GM23338 (cell line): ENCODE results near the gene TAF10. TPM values are rescaled to one million over a fixed set of nuclear protein-coding genes. Genes with fewer than 3 reads are reported as not detected.

Experiments used
- ATAC-seq: fragments of 200-7000 bp; cut with Tn5 transposase; 3 replicates; pipeline ENCODE4 v1.9.1; 2020
- DNase-seq: peaks from one replicate; pipeline ENCODE4 v3.0.0-alpha.2; 2015; ENCODE audit warnings: low spot score
- H2AFZ ChIP-seq: fragments of 200-600 bp; sonication (generic); 2 replicates; pipeline ENCODE4 v1.8.0; 2016; ENCODE audit warnings: antibody characterized with exemption, mild to moderate bottlenecking, moderate library complexity
- H3F3A ChIP-seq: fragments of 200-600 bp; sonication (generic); replicated peaks from 2 replicates; pipeline ENCODE4 v1.8.0; 2017; ENCODE audit warnings: antibody characterized with exemption, mixed run types, low read depth
- H3K27ac ChIP-seq: fragments of 200-600 bp; sonication (generic); 2 replicates; pipeline ENCODE4 v1.6.1; 2016; ENCODE audit warnings: low read depth
- H3K27me3 ChIP-seq: fragments of 200-600 bp; sonication (generic); 2 replicates; pipeline ENCODE4 v1.8.0; 2016; ENCODE audit warnings: mild to moderate bottlenecking, mixed run types, moderate library complexity; ENCODE audit not compliant: insufficient read depth
- H3K36me3 ChIP-seq: fragments of 200-600 bp; sonication (generic); 2 replicates; pipeline ENCODE4 v1.8.0; 2016; ENCODE audit warnings: mild to moderate bottlenecking; ENCODE audit not compliant: insufficient read depth
- H3K4me1 ChIP-seq: fragments of 200-600 bp; sonication (generic); 2 replicates; pipeline ENCODE4 v1.8.0; 2016; ENCODE audit warnings: mild to moderate bottlenecking, moderate library complexity; ENCODE audit not compliant: insufficient read depth
- H3K4me2 ChIP-seq: fragments of 200-600 bp; sonication (generic); 2 replicates; pipeline ENCODE4 v1.7.1; 2017; ENCODE audit warnings: mixed run types
- H3K4me3 ChIP-seq: fragments of 200-600 bp; sonication (generic); 2 replicates; pipeline ENCODE4 v1.6.1; 2016; ENCODE audit warnings: mixed run types
- H3K79me2 ChIP-seq: fragments of 200-600 bp; sonication (generic); replicated peaks from 2 replicates; pipeline ENCODE4 v1.8.0; 2017; ENCODE audit warnings: mild to moderate bottlenecking; ENCODE audit not compliant: insufficient read depth
- H3K9me2 ChIP-seq: fragments of 200-600 bp; sonication (generic); 2 replicates; pipeline ENCODE4 v1.8.0; 2017; ENCODE audit not compliant: insufficient read depth
- H4K20me1 ChIP-seq: fragments of 200-600 bp; sonication (generic); replicated peaks from 2 replicates; pipeline ENCODE4 v1.8.0; 2017; ENCODE audit warnings: mild to moderate bottlenecking; ENCODE audit not compliant: insufficient read depth
- H3K27ac Mint-ChIP-seq: 2 replicates; pipeline ENCODE4 v1.8.0; 2020; ENCODE audit warnings: inconsistent platforms, mild to moderate bottlenecking, moderate library complexity, mixed read lengths
- H3K27me3 Mint-ChIP-seq: 3 replicates; pipeline ENCODE4 v1.8.0; 2022; ENCODE audit warnings: low read depth, mild to moderate bottlenecking, moderate library complexity, mixed read lengths, inconsistent platforms; ENCODE audit not compliant: insufficient read depth, poor library complexity
- H3K36me3 Mint-ChIP-seq: 3 replicates; pipeline ENCODE4 v1.8.0; 2021; ENCODE audit warnings: low read depth, mild to moderate bottlenecking, inconsistent platforms, moderate library complexity, mixed read lengths
- H3K4me1 Mint-ChIP-seq: 3 replicates; pipeline ENCODE4 v1.8.0; 2020; ENCODE audit warnings: mild to moderate bottlenecking, inconsistent platforms, mixed read lengths
- H3K4me3 Mint-ChIP-seq: 3 replicates; pipeline ENCODE4 v1.8.0; 2021; ENCODE audit warnings: moderate library complexity, mild to moderate bottlenecking, inconsistent platforms, mixed read lengths
- H3K9me3 Mint-ChIP-seq: 3 replicates; pipeline ENCODE4 v1.8.0; 2020; ENCODE audit warnings: moderate library complexity, mild to moderate bottlenecking, inconsistent platforms, mixed read lengths
- CREB1 ChIP-seq: fragments of 250-450 bp; sonication (Bioruptor Pico); IDR thresholded peaks from 2 replicates; pipeline ENCODE4 v1.5.0; 2020; ENCODE audit warnings: low read depth, mild to moderate bottlenecking, moderate library complexity
- CTCF ChIP-seq, 2 experiments: fragments of 200-600 bp in 1 of 2; sonication (generic) in 1 of 2; conservative IDR thresholded peaks; 2 replicates each; pipeline versions ENCODE4 v1.5.1 to v1.6.1; 2016 to 2017; ENCODE audit warnings: antibody characterized with exemption in 2 of 2, low read depth in 2 of 2, mild to moderate bottlenecking in 2 of 2, moderate library complexity in 1 of 2
- ETS1 ChIP-seq: IDR thresholded peaks from 2 replicates; pipeline ENCODE4 v1.6.1; 2016; ENCODE audit warnings: antibody characterized with exemption
- EZH2 ChIP-seq: fragments of 200-600 bp; sonication (generic); IDR thresholded peaks from one replicate; pipeline ENCODE4 v1.8.0; 2017; ENCODE audit warnings: antibody characterized with exemption, mild to moderate bottlenecking, low read depth; ENCODE audit not compliant: unreplicated experiment
- EZH2phosphoT487 ChIP-seq: fragments of 200-600 bp; sonication (generic); IDR thresholded peaks from one replicate; pipeline ENCODE4 v1.8.1; 2018; ENCODE audit warnings: antibody characterized with exemption; ENCODE audit not compliant: unreplicated experiment
- JUNB ChIP-seq: IDR thresholded peaks from one replicate; pipeline ENCODE4 v1.6.1; 2016; ENCODE audit warnings: antibody characterized with exemption; ENCODE audit not compliant: unreplicated experiment
- NANOG ChIP-seq: IDR thresholded peaks from 2 replicates; pipeline ENCODE4 v1.6.1; 2016; ENCODE audit warnings: antibody characterized with exemption, borderline replicate concordance
- POLR2AphosphoS5 ChIP-seq: IDR thresholded peaks from 2 replicates; pipeline ENCODE4 v1.6.1; 2016; ENCODE audit warnings: antibody characterized with exemption, low read depth
- REST ChIP-seq: IDR thresholded peaks from one replicate; pipeline ENCODE4 v1.6.1; 2018; ENCODE audit warnings: antibody characterized with exemption; ENCODE audit not compliant: unreplicated experiment
- ZNF114 ChIP-seq: fragments of 250-450 bp; sonication (Bioruptor Pico); IDR thresholded peaks from 2 replicates; pipeline ENCODE4 v1.5.0; 2020; ENCODE audit warnings: mild to moderate bottlenecking, moderate library complexity
- polyA plus RNA-seq: library from polyadenylated mRNA; unstranded; fragments of >200 nt; fragmentation: Nextera tagmentation; extraction: Ambion mirVana; gene quantifications from 2 replicates; pipeline ENCODE4 v1.2.1, GENCODE V29; 2016
- total RNA-seq: library from RNA; depleted of rRNA; stranded (reverse); fragments of >200 nt; shearing (Covaris generic); gene quantifications from 2 replicates; pipeline ENCODE4 v1.2.3, GENCODE V29; 2014

The TAF10 gene
- total and polyA plus RNA-seq, 2 experiments from 2014 or later = 108 to 253 TPM

- TF ChIP-seq CTCF (conservative IDR thresholded peaks at IDR 0.05; ENCODE audit: low read depth in 2 of 2) (no peak), NANOG (no peak), ZNF114 (CRISPR knock-in tag) (no peak), CREB1 (CRISPR knock-in tag) (no peak), ETS1 (no peak), POLR2AphosphoS5 (no peak)
These were observed 48.3 kb downstream of the TAF10 start (continued) for GRCh38 chr11:6563667-6564066.

- H3K4me1 ChIP-seq = peaks cover 6% of the 10 kb centered on the region; the same call in 1 of the 2 replicates
- no peak overlapping the region for H3K4me3 ChIP-seq
- Mint-ChIP-seq H3K36me3 (peaks cover 3% of the 10 kb centered on the region; the same call in 1 of the 3 replicates), H3K4me1 (peaks cover 25% of the 10 kb centered on the region), H3K27me3 (peaks cover 3% of the 10 kb centered on the region), H3K9me3 (no peaks in the 10 kb centered on the region), H3K4me3 (no peak overlapping the region), H3K27ac (no peak overlapping the region)
- no peaks in the 10 kb centered on the region for H3K79me2 ChIP-seq
- H3K27me3 ChIP-seq = no peaks in the 10 kb centered on the region
- DNase-seq = no peak
- H3F3A ChIP-seq = no peaks in the 10 kb centered on the region
- H3K27ac ChIP-seq = no peak overlapping the region
- H3K36me3 ChIP-seq = no peaks in the 10 kb centered on the region
- no peak; the same call in 2 of the 3 replicates for ATAC-seq
- H3K4me2 ChIP-seq = no peak overlapping the region
- H4K20me1 ChIP-seq = no peaks in the 10 kb centered on the region
- TF ChIP-seq JUNB = no peak
- TF ChIP-seq EZH2 = no peak
- no peak for TF ChIP-seq CREB1 (CRISPR knock-in tag)
- H2AFZ ChIP-seq = no peak overlapping the region
- no peaks in the 10 kb centered on the region for H3K9me2 ChIP-seq
These were observed 48.8 kb downstream of the TAF10 start for GRCh38 chr11:6563121-6563619.

GRCh38 chr11:6561288-6561687 lies 50.7 kb downstream of the TAF10 start:
- Histone ChIP-seq H3K36me3 (no peaks in the 10 kb centered on the region), H3K4me1 (peaks cover 6% of the 10 kb centered on the region; the same call in 1 of the 2 replicates), H3K4me3 (no peak overlapping the region), H2AFZ (no peak overlapping the region), H3K27me3 (no peaks in the 10 kb centered on the region), H3K9me2 (no peaks in the 10 kb centered on the region), H3F3A (no peaks in the 10 kb centered on the region), H4K20me1 (no peaks in the 10 kb centered on the region), H3K4me2 (no peak overlapping the region), H3K79me2 (no peaks in the 10 kb centered on the region), H3K27ac (no peak overlapping the region)
- DNase-seq (no peak), ATAC-seq (no peak)
- Mint-ChIP-seq H3K4me1 (peaks cover 25% of the 10 kb centered on the region), H3K27me3 (peaks cover 1% of the 10 kb centered on the region), H3K9me3 (no peaks in the 10 kb centered on the region), H3K36me3 (peaks cover 3% of the 10 kb centered on the region; the same call in 1 of the 3 replicates), H3K4me3 (no peak overlapping the region), H3K27ac (no peak overlapping the region)
- TF ChIP-seq POLR2AphosphoS5 (no peak), NANOG (no peak), JUNB (no peak), CTCF (conservative IDR thresholded peaks at IDR 0.05; ENCODE audit: low read depth in 2 of 2) (no peak), CREB1 (CRISPR knock-in tag) (no peak), EZH2phosphoT487 (no peak), ZNF114 (CRISPR knock-in tag) (no peak), REST (no peak)
